ENCODE results near the gene CLOCK.

The CLOCK gene

GRCh38 chr4:55545151-55545550 lies 1.6 kb downstream of the CLOCK start:
- no peak for DNase-seq (ENCODE audit: low read depth in 2 of 3, low spot score in 1 of 3)

- DNase-seq (ENCODE audit: low read depth in 2 of 3, low spot score in 1 of 3): no peak
Measured at GRCh38 chr4:55543858-55544257, 2.9 kb downstream of the CLOCK start.

DNA sequence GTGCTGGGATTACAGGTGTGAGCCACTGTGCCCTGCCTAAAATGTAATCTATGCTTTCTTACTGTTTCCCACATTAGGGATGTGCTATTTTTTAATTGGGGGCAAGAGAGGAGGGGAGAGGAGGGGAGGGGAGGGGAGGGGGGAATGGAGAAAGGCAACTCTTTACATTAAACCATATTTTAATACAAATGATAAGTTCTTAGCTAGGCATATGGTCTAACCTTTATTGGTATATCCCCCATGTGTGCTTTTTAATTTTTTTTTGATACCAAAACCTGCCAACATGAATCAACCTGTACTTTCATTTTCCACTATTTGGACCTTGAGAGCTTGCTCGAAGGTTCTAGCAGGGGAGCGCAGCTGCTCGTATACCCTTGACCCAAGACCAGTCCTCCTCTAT lies 6.4 kb downstream of the CLOCK start:
- DNase-seq (ENCODE audit: low read depth in 2 of 3, low spot score in 1 of 3): no peak

- DNase-seq (ENCODE audit: low read depth in 2 of 3, low spot score in 1 of 3): no peak
Measured at GRCh38 chr4:55539658-55540057, 7.1 kb downstream of the CLOCK start.

DNA sequence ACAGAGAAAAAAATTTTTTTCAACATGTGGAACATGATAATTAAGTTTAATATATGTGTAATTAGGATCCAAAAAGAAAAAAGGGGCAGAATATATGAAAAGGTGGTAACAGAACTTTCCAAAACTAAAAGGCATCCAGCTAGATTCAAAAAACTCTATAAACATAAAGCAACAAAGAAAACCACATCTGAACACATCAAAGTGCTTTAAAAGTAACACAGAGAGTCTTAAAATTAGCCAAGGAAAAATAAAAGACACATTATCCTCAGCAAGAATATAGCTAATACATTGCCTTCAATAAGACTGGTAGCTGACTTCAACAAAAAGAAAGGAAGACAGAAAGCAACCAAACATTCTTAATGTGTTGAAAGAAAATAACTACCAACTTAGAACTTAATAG lies 8.2 kb downstream of the CLOCK start:
- DNase-seq (ENCODE audit: low read depth in 2 of 3, low spot score in 1 of 3): no peak

GRCh38 chr4:55534306-55534705 lies 12.4 kb downstream of the CLOCK start:
- DNase-seq (ENCODE audit: low read depth in 2 of 3, low spot score in 1 of 3): no peak

GRCh38 chr4:55530691-55531090 lies 16.0 kb downstream of the CLOCK start:
- DNase-seq (ENCODE audit: low read depth in 2 of 3, low spot score in 1 of 3): no peak

DNA sequence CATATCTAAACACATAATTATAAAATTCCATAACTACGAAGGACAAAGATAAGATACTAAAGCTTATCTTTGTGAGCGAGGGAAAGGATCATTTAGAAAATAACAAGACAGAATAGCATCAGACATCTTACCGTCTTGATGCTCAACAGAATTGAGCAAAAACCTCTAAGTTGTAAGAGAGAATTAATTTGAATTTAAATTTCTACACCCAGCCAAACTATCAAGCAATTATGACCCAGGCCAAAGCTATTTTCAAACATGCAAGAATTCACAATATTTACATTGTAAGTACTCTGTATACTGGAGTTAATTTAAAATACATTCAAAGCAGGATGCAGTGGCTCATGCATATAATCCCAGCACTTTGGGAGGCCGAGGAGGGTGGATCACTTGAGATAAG lies 16.5 kb downstream of the CLOCK start:
- DNase-seq (ENCODE audit: low read depth in 2 of 3, low spot score in 1 of 3): no peak

DNA sequence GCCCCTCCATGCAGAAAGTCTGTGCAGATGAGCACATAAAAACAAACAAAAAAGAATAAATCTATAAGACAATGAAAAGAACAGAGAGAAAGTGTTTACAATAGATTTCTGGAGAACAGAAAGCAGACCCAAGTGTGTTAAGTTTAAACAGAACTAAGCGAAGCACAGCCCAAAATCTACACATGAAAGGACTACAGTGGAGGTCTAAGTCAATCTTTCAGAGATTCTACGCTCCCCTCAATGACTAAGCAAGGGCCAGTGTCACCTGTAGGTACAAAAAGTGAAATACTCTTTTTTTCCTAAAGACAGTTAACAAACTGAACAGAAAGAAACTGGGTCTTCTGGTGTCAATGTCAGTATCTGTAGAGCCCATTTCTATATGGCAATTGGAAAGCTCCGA lies 18.2 kb downstream of the CLOCK start:
- DNase-seq (ENCODE audit: low read depth in 2 of 3, low spot score in 1 of 3): no peak

GRCh38 chr4:55524844-55525571 lies 21.7 kb downstream of the CLOCK start:
- DNase-seq (ENCODE audit: low read depth in 2 of 3, low spot score in 1 of 3): no peak

DNA sequence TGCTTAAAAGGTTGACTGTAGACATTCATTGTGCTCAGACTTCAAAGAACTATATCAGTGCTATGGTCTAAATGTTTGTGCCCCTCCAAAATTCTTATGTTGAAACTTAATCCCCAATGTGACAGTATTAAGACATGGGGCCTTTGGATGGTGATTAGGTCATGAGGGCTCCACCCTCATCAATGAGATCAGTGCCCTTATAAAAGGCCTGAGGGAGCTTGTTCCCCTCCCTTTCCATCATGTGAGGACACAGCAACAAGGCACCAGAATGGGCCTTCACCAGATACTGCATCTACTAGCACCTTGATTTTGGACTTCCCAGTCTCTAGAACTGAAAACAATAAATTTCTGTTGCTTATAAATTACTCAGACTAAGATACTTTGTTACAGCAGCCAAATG lies 28.3 kb downstream of the CLOCK start:
- no peak for DNase-seq (ENCODE audit: low read depth in 2 of 3, low spot score in 1 of 3)

DNA sequence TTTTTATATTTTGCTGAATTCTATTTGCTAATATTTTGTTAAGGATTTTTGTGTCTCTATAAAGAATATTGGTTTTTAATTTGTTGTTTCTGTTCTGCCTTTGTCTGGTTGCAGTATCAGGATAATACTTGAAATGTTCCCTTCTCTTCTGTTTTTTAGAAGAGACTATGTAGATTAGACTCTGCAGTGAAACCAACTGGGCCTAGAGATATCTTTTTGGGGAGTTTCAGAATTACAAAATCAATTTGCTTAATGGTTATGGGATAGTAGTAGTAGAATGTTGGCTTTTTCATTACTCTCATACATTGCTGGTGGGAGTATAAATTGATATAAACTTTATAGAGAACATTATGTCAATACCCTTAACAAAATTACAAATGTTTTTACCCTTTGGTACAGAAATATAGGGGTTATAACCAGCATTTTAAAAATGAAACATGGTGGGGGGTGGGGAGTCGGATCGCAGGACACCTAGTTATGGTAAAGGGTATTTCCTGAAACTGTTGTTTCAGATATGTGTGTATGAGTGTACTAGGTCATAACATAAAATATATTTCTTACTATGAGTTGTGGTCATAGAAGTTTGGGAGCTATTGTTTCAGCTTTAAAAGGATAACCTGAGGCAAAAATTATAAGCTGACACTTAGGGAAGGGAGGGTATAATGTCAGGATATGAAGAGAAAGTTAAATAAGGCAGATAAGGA lies 29.0 kb downstream of the CLOCK start:
- no peak for DNase-seq (ENCODE audit: low read depth in 2 of 3, low spot score in 1 of 3)

DNA sequence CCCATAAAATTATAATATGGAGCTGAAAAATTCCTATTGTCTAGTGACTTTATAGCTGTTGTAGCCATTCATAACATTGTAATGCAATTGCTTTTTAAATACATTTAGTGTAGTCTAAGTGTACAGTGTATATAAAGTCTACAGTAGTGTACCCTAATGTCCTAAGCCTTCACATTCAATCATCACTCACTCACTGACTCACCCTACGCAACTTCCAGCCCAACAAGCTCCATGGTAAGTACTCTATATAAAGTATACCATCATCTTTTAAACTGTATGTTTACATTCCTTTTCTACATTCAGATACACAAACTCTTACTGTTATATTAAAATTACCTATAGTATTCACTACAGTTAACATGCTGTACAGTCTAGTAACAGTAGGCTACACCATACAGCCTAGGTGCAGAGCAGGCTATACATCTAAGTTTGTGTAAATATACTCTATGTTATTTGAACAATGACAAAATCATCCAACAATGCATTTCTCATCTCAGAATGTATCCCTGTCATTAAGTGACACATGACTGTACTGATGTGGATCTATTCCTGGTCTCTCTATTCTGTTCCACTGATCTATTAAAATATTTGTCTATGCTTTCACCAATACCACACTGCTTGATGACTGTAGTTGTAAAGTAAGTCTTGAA lies 33.7 kb downstream of the CLOCK start:
- no peak for DNase-seq (ENCODE audit: low read depth in 2 of 3, low spot score in 1 of 3)

GRCh38 chr4:55512077-55512476 lies 34.6 kb downstream of the CLOCK start:
- no peak for DNase-seq (ENCODE audit: low read depth in 2 of 3, low spot score in 1 of 3)

- DNase-seq (ENCODE audit: low read depth in 2 of 3, low spot score in 1 of 3): no peak
Measured at GRCh38 chr4:55510685-55511084, 36.0 kb downstream of the CLOCK start.

- no peak for DNase-seq (ENCODE audit: low read depth in 2 of 3, low spot score in 1 of 3)
Measured at GRCh38 chr4:55509266-55509665, 37.4 kb downstream of the CLOCK start.

DNA sequence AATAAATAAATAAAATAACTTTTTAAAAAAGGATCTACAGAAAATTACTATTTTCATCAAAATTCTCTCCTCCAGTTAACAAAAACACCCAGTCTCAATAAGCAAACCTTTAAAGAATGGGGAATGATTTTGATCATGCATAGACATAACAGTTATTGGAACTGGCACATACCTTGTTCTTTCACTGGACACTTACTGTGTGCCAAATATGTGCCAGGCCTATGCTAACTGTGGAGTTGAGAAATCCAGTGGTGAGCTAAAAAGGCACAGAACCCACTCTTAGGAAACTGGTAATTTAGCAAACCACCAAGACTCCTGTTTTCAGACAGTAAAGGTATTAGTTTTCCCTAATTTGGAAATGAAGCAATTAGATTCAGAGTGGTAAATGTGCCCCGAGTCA lies 39.1 kb downstream of the CLOCK start:
- no peak for DNase-seq (ENCODE audit: low read depth in 2 of 3, low spot score in 1 of 3)

DNA sequence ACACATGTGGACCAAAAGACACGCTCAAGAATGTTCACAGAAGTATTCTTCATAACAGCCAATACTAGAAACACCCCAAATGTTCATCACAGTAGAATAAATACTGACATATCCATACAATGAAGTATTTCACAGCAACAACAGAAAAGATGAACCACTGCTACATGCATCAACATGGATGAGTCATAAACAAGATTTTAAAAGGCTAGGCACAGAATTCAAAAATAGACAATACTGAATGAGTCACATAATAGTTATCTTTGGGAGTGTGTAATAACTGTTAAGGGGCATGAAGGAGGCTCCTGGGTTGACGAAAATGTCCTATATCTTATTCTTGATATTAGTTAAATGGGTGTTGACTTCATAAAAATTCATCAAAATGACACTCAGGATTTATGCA lies 43.5 kb downstream of the CLOCK start:
- no peak for DNase-seq (ENCODE audit: low read depth in 2 of 3, low spot score in 1 of 3)

DNA sequence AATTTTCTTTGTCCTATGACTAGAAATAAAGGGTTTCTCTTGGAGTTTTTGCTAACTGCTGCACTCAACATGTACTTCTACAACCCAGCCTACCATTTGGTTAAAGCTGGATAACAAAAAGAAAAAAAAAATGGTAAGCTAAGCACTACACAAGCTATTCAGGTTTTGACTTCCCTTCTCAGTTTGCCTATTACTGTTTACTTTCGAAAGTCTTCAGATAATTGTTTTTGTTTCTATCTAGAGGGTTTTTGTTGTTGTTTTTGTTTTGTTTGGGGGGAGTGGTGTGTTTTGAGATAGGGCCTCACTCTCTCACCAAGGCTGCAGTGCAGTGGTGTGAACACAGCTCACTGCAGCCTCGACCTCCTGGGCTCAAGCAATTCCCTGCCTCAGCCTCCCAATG lies 46.6 kb downstream of the CLOCK start:
- DNase-seq (ENCODE audit: low read depth in 2 of 3, low spot score in 1 of 3): no peak

- no peak for DNase-seq (ENCODE audit: low read depth in 2 of 3, low spot score in 1 of 3)
Measured at GRCh38 chr4:55499495-55499894, 47.2 kb downstream of the CLOCK start.

GRCh38 chr4:55498051-55498450 lies 48.7 kb downstream of the CLOCK start:
- no peak for DNase-seq (ENCODE audit: low read depth in 2 of 3, low spot score in 1 of 3)

GRCh38 chr4:55491486-55491885 lies 55.2 kb downstream of the CLOCK start:
- no peak for DNase-seq (ENCODE audit: low read depth in 2 of 3, low spot score in 1 of 3)
